ENCODE results near the gene SLC8A1.

DNA sequence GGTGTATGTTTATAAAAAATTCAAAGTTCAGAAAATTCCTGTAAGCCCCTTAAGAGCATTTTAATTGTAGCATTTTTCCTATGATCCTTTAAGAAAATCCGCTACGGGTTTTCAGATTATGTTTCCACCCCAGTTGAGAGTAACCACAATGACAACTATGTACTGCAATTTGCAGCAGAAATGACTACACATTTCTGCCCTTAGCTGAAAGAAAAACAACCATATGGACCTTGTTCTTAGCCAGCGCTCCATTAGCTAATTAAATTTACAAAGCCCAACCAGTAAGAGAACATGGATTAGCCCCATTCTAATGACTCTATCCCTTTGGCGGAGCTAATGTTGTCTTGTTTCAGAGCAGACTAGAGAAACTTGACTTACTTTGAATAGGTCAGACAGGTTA is 247.6 kb downstream of the SLC8A1 start:
- TF ChIP-seq, protein P1, sequence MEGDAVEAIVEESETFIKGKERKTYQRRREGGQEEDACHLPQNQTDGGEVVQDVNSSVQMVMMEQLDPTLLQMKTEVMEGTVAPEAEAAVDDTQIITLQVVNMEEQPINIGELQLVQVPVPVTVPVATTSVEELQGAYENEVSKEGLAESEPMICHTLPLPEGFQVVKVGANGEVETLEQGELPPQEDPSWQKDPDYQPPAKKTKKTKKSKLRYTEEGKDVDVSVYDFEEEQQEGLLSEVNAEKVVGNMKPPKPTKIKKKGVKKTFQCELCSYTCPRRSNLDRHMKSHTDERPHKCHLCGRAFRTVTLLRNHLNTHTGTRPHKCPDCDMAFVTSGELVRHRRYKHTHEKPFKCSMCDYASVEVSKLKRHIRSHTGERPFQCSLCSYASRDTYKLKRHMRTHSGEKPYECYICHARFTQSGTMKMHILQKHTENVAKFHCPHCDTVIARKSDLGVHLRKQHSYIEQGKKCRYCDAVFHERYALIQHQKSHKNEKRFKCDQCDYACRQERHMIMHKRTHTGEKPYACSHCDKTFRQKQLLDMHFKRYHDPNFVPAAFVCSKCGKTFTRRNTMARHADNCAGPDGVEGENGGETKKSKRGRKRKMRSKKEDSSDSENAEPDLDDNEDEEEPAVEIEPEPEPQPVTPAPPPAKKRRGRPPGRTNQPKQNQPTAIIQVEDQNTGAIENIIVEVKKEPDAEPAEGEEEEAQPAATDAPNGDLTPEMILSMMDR (IDR thresholded peaks at IDR 0.05): no peak
- no peak for TF ChIP-seq POLR2A (IDR thresholded peaks at IDR 0.05)

Data from Peyer's patch (tissue), 4 donors.